HG03159 (cell line): ENCODE measurements around the gene BTRC.

Experiments
- ATAC-seq: cut with Tn5 transposase; IDR thresholded peaks from one replicate; pipeline ENCODE4 v1.9.1; 2021; ENCODE audit warnings: mild to moderate bottlenecking, moderate library complexity; ENCODE audit not compliant: unreplicated experiment

The BTRC gene

GRCh38 chr10:101476383-101476782 is 122.4 kb downstream of the BTRC start:
- ATAC-seq, result no peak

DNA sequence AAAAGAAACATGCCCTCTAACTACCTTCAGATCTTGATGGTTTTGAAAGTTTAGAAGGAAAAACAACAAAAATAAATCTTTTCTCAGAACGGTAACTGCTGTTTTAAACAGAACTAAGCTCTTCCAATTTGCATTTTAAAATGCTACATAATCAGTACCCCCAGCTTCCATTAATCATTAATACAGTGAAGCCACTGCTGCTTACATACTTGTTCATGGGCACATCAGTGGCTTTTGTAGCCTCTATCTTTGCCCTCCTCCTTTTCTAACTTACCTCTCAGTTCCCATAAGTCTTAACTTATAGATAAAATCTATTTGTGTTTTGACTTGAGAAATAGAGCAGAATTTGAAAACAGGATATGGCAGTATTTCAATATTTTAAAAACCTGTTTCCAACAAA is 125.0 kb downstream of the BTRC start:
- no peak for ATAC-seq

- no peak for ATAC-seq
Measured at GRCh38 chr10:101481256-101481655, 127.3 kb downstream of the BTRC start.

GRCh38 chr10:101482568-101482967 is 128.6 kb downstream of the BTRC start:
- ATAC-seq, result no peak

DNA sequence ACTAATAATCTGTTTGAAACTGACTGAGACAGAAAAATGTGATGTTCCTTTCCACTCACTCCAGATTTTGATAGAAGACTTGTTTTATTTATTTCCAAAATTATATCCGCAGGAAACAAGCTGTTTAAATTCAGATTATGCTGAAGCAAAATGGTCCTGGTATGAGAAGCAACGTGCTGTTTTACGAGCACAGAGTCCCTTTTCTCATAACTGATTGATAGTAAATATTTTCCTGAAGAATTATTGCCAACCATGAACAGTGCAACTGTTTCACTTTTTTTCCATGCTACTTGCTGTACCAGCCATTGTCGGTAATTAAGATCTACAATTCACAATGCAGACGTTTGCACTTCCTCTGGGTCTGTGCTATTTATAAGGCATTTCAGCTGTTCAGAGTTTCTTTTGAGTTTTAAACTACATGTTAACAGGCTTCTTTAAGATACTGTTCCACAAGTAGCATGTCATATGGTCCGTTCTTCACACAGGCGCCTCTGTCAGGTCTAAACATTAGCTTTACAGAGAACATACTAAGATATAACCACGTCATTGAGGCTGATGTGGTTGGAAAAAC is 130.3 kb downstream of the BTRC start:
- no peak for ATAC-seq

DNA sequence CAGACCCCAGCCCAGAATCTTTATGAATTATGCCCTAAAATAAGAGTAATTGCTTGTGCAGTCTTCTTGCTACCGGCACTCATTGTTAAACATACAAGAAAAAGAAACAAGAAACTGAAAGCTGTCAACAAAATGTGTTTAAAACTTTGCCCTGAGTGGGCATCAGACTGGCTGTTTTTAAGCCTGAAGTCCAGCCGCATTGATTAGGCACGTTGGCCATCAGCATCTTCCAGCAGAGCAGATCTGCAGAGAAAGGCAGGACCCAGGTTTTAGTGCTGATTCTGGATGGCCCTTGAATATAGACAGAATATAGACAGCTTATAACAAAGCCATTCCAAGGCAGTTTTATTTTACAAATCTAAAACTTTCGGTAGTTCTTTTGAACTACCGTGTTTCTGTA is 131.2 kb downstream of the BTRC start:
- ATAC-seq, result no peak

DNA sequence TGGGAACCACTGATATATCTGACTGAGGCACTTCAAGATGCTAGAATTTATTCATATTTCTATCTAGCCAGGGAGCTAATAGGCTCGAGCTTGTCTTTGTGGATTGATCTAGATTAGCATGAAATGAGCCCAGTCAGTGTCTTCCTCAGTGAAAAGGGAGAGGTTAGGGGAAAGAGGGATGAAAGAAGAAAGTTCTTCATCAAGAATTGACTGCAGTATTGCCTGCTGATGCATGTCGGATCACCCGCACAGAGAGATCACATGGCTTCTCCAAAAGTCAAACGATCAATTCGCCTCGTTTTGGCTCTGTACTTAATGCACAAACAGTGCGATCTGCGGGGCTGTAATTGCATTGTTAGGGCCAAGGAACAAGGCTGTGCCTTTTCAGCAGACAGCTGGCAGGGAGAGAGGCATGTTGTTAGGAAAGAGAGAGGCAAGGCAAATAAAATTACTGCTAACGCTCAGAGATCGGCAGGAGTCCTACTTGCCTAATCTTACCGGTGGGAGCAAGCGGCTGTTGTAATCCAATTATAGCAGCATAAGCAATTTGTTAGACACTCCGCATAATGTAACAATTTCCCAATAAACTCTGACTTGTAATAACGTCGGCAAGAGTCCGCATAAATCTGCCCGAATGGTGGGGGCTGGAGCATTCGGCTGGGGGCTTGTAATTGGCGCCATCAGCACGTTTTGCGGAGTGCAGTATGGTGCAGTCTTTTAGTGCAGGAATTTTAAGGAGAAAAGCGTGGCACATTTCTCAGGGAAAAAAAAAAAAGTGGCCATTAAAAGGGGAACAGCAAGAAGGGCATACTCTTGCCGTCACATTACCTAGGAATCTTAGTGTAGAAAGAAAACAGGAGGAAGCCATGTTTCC is 132.0 kb downstream of the BTRC start:
- no peak for ATAC-seq

DNA sequence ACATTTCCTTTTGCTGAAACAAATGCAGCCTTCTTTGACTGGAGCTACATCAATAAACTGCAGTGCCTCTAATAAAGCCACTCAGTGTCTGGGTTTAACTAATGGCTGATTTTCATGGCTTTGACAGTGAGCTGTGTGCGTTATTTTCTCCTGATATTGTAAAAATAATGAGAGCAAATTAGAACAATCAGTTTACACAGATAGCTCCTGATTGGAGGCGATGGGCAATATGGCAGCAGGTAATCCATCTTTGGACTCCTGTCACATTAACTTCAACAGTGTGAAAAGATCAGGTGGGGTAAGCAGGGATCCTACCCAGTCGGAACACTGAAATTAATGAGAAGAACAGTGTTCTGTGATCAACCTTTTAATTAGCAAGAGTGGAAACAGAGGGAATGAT is 133.4 kb downstream of the BTRC start:
- no peak for ATAC-seq

DNA sequence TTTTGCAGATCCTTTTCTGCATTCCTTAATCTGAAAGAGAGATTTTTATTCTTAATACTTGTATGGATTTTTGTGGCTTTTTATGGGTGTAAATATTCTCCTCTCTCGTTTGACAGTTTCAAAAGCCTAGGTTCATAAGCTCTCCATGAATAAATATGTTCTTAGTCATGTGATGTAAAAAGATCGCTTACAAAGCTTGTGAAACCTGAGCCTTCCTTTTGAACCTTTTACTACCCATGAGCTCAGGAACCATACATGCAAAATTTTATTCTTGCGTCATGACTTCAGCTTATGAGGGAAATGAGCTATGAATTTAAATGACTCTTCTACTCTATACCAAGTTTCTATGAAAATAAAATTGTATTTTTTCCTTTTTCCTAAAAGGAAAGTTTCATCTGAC is 135.4 kb downstream of the BTRC start:
- no peak for ATAC-seq

DNA sequence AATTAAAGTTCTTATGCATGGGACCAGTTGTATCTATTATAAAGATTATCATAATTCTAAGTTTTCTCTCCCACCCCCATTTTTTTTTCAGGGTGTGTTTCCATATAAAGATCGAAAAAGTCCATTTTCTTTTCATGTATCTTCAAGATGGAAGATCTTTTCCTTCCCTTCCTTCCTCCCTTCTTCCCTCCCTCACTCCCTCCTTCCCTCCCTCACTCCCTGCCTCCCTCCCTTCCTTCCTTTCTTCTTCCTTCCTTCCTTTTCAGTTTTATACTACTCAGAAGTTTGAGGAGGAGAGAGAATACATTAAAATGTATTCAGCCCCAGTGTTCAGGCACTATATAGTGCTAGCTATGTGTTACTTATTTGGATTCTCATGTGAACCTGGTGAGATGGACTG is 136.1 kb downstream of the BTRC start:
- no peak for ATAC-seq

GRCh38 chr10:101492205-101492604 is 138.2 kb downstream of the BTRC start:
- ATAC-seq, result no peak

GRCh38 chr10:101492814-101493213 is 138.8 kb downstream of the BTRC start:
- no peak for ATAC-seq

GRCh38 chr10:101493249-101493648 is 139.3 kb downstream of the BTRC start:
- ATAC-seq, result no peak

DNA sequence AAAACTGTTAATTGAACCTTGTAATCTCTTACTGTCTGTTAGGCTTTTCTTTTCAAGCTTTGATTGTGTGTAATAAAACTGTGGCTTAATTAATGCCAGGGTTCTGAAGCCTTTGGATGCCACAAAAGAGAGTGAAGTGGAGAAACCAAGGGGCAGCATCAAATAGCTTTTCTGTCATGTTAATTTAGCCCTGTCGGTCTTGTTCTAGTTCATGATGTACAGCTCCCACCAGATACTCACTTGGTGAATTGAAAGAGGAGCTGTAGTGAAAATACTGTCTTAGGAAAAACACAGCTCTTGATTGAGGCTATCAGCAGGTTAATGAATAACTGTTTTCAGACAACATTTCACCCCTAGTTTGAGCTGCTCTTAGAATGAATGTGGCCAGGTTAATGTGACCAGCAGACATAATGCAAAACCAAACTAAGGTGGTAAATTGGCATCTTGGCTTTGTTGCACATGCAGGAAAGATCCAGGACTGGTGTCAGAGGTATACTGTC is 139.9 kb downstream of the BTRC start:
- ATAC-seq, result no peak

- no peak for ATAC-seq
Measured at GRCh38 chr10:101494650-101495049, 140.7 kb downstream of the BTRC start.

- ATAC-seq, result no peak
Measured at GRCh38 chr10:101495324-101495925, 141.5 kb downstream of the BTRC start.

GRCh38 chr10:101504438-101504837 is 150.5 kb downstream of the BTRC start:
- ATAC-seq, result no peak

DNA sequence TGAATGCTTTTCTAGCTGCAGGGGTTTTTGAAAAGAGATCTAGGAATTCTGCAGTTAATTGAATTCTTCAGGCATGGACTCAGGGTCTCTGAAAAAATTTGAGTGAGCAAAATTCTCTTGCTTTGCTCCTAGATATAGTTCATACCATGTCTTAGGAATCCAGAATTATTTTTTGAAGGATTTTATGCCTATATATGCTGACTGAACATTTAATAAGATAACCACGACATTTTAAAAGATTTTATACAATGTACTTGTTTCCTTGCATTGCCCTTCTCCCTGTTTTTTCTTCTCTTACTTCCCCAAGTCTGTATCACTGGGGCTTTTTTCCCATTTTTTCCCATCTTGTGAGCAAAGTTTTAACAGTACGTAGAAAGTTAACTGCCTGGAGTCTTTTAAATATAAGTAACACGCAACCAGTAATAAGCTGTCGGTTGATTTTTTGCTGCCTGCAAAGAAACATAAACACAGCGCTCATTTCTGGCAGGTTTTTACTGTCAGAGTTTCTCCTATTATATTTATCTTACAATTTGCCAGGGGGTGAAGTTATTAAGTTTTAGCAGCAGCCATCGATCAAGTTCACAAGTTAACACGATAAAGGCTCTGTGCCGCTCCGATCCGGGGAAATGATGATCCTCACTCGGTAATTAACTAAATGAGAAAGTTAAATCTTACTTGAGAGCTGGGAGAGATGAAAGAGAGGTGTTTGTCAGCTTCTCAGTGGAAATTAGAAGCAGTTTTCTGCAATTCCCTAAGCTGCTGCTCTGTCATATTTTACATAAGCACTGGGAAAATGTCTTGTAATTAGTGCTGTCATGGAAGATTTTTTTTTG is 153.1 kb downstream of the BTRC start:
- no peak for ATAC-seq

DNA sequence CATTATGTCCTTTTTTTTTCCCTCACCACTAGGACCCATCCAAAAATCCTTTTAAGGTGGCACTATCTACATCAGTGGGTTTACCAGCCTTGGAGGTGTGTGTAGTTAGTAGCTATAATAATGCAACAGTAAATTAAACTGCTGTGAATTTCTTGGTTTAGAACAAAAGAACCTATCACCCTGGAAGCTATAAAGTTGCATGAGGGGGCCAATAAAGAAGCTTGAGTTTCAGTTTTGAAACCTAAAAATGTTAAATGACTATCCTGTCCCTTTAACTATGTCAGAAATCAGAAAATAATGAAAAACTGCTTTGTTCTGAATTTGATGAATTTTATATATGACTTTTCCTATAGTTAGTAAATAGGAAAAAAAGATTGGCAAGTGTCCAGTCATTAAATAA is 153.9 kb downstream of the BTRC start:
- no peak for ATAC-seq

DNA sequence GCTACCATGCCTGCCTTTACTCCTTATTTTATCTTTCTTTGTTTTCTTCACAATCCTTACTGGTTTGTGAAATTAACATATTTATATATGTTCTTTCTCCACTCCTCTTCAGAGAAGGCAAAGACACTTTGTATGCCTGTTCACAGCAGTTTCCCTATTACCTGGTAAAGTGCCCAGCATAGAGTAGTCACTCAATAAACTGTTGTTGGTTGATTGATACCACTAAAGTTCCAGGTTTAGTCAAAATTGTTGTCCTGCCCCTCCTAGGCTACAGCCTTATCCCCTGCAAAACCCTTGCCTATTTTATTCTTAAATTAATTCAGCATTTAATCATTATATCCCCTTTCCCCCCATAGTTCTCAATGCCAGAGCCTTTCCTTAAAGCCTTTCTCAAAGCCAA is 158.0 kb downstream of the BTRC start:
- no peak for ATAC-seq

GRCh38 chr10:101512738-101513137 is 158.8 kb downstream of the BTRC start:
- no peak for ATAC-seq
